GM18868 (cell line): ENCODE data around the gene SLC20A1.
"Not testable (repeated sequence)": the region's sequence is repeated elsewhere in the genome, so short reads cannot be mapped to it uniquely, and the experiment has no call there.

Experiments used
- ATAC-seq: cut with Tn5 transposase; IDR thresholded peaks from one replicate; pipeline ENCODE4 v1.9.1; 2021; ENCODE audit warnings: mild to moderate bottlenecking, moderate library complexity; ENCODE audit not compliant: unreplicated experiment

SLC20A1 gene

GRCh38 chr2:112646102-112646719, 472 bp downstream of the SLC20A1 start:
- peak; percentile 7 for ATAC-seq

- no peak for ATAC-seq
Observed at GRCh38 chr2:112646791-112647689, 1.3 kb downstream of the SLC20A1 start.

GRCh38 chr2:112648081-112648480, 2.3 kb downstream of the SLC20A1 start:
- ATAC-seq: no peak

GRCh38 chr2:112656679-112657078, 10.9 kb downstream of the SLC20A1 start:
- no peak for ATAC-seq

- ATAC-seq: no peak
Observed at GRCh38 chr2:112658301-112658700, 12.6 kb downstream of the SLC20A1 start.

- no peak for ATAC-seq
Observed at GRCh38 chr2:112658839-112659667, 13.3 kb downstream of the SLC20A1 start.

- ATAC-seq: no peak
Observed at GRCh38 chr2:112660138-112660537, 14.4 kb downstream of the SLC20A1 start.

- no peak for ATAC-seq
Observed at GRCh38 chr2:112661656-112662305, 16.0 kb downstream of the SLC20A1 start.

- ATAC-seq: no peak
Observed at GRCh38 chr2:112662704-112663103, 17.0 kb downstream of the SLC20A1 start.

- ATAC-seq: no peak
Observed at GRCh38 chr2:112664689-112665088, 18.9 kb downstream of the SLC20A1 start.

- ATAC-seq: no peak
Observed at GRCh38 chr2:112665113-112665780, 19.5 kb downstream of the SLC20A1 start.

- no peak for ATAC-seq
Observed at GRCh38 chr2:112666761-112667122, 21.0 kb downstream of the SLC20A1 start.

GRCh38 chr2:112667540-112667939, 21.8 kb downstream of the SLC20A1 start:
- not testable (repeated sequence) for ATAC-seq

GRCh38 chr2:112669667-112670066, 23.9 kb downstream of the SLC20A1 start:
- no peak for ATAC-seq

GRCh38 chr2:112670252-112671022, 24.7 kb downstream of the SLC20A1 start:
- no peak for ATAC-seq

GRCh38 chr2:112671801-112672200, 26.1 kb downstream of the SLC20A1 start:
- no peak for ATAC-seq

GRCh38 chr2:112673008-112673407, 27.3 kb downstream of the SLC20A1 start:
- no peak for ATAC-seq

GRCh38 chr2:112674229-112674628, 28.5 kb downstream of the SLC20A1 start:
- ATAC-seq: no peak

GRCh38 chr2:112679484-112679883, 33.7 kb downstream of the SLC20A1 start:
- ATAC-seq: no peak

- ATAC-seq: no peak
Observed at GRCh38 chr2:112680666-112681101, 34.9 kb downstream of the SLC20A1 start.
